NCI-H460 (cell line): ENCODE measurements around the gene SPNS1. TPM values are rescaled to one million over a fixed set of nuclear protein-coding genes. Genes with fewer than 3 reads are reported as not detected.
"Not testable (repeated sequence)": the region's sequence is repeated elsewhere in the genome, so short reads cannot be mapped to it uniquely, and the experiment has no call there.

Experiments
- DNase-seq: peaks from one replicate; pipeline ENCODE4 v3.0.0-alpha.2; 2016; ENCODE audit warnings: low read depth; ENCODE audit errors: extremely low read depth
- total RNA-seq: library from RNA; depleted of rRNA; stranded (reverse); fragments of >200 nt; shearing (Covaris generic); gene quantifications from 2 replicates; pipeline ENCODE4 v1.2.3, GENCODE V29; 2014

Gene SPNS1
- total RNA-seq, 1 experiment from 2014 or later = 51.2 TPM

GRCh38 chr16:28951410-28951943, 23.1 kb upstream of the SPNS1 start:
- no peak for DNase-seq

- DNase-seq = no peak
These were observed 16.4 kb upstream of the SPNS1 start for GRCh38 chr16:28958216-28958615.

GRCh38 chr16:28958836-28959235, 15.7 kb upstream of the SPNS1 start:
- no peak for DNase-seq

- no peak for DNase-seq
These were observed 10.5 kb upstream of the SPNS1 start for GRCh38 chr16:28964072-28964471.

- no peak for DNase-seq
These were observed 10.1 kb upstream of the SPNS1 start for GRCh38 chr16:28964496-28964895.

GRCh38 chr16:28967156-28967555, 7.4 kb upstream of the SPNS1 start:
- DNase-seq = no peak

- not testable (repeated sequence) for DNase-seq
These were observed 4.9 kb upstream of the SPNS1 start for GRCh38 chr16:28969696-28970095.

- peak; percentile 61 for DNase-seq
These were observed 556 bp upstream of the SPNS1 start for GRCh38 chr16:28974007-28974436.

- no peak for DNase-seq
These were observed 601 bp downstream of the SPNS1 start for GRCh38 chr16:28975158-28975599.

- peak; percentile 7 for DNase-seq
These were observed 3.4 kb downstream of the SPNS1 start for GRCh38 chr16:28977703-28978662.

GRCh38 chr16:28980330-28980729, 5.8 kb downstream of the SPNS1 start:
- not testable (repeated sequence) for DNase-seq

- no peak for DNase-seq
These were observed 6.4 kb downstream of the SPNS1 start for GRCh38 chr16:28980929-28981328.

GRCh38 chr16:28981517-28981916, 6.9 kb downstream of the SPNS1 start:
- peak; percentile 9 for DNase-seq

- DNase-seq = no peak
These were observed 7.8 kb downstream of the SPNS1 start for GRCh38 chr16:28982418-28982817.

GRCh38 chr16:28982949-28983348, 8.4 kb downstream of the SPNS1 start:
- no peak for DNase-seq

GRCh38 chr16:28983644-28984043, 9.1 kb downstream of the SPNS1 start:
- DNase-seq = no peak

GRCh38 chr16:28984091-28984490, 9.5 kb downstream of the SPNS1 start:
- no peak for DNase-seq

GRCh38 chr16:28984619-28985135, 10.1 kb downstream of the SPNS1 start, which contains the start of gene LAT:
TSS of gene LAT (plus strand) at chr16:28985052. CDS start at chr16:28985418, 366 bp downstream.
- no peak for DNase-seq

GRCh38 chr16:28985211-28986041, 10.8 kb downstream of the SPNS1 start:
- no peak for DNase-seq

- DNase-seq = no peak
These were observed 11.5 kb downstream of the SPNS1 start for GRCh38 chr16:28986046-28986445.

GRCh38 chr16:28986492-28986891, 11.9 kb downstream of the SPNS1 start:
- no peak for DNase-seq
